Lower leg skin (tissue), 3 donors: Measurements from ENCODE around the gene MLH1.

Experiments used
- POLR2A ChIP-seq, 2 donors: fragments of 450-650 bp; IDR thresholded peaks; one replicate each; pipeline ENCODE4 v1.6.1; 2016 to 2017; ENCODE audit warnings: antibody characterized with exemption in 2 of 2, mild to moderate bottlenecking in 1 of 2, moderate library complexity in 1 of 2
- TF ChIP-seq, protein P1 (sequence below), 3 donors: fragments of 450-650 bp; IDR thresholded peaks; one replicate each; pipeline ENCODE4 v1.5.1; 2016; ENCODE audit warnings: antibody characterized with exemption in 3 of 3, mild to moderate bottlenecking in 3 of 3, moderate library complexity in 2 of 3

DNA sequence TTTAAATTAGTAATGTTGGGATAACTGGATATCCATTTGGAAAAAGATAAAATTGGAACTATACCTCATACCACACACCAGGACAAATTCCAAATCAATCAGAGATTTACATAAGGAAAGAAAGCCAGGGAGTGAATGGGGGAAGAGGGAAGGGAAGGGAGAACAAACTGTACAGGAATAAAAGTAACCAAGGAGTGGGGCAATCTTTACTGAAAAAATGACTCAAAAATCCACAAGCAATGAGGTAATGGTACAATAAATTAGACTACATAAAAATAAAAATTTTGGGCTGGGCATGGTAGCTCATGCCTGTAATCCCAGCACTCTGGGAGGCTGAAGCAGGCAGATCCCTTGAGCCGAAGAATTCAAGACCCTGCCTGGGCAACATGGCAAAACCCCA, 82.6 kb downstream of the MLH1 start:
- TF ChIP-seq, protein P1, sequence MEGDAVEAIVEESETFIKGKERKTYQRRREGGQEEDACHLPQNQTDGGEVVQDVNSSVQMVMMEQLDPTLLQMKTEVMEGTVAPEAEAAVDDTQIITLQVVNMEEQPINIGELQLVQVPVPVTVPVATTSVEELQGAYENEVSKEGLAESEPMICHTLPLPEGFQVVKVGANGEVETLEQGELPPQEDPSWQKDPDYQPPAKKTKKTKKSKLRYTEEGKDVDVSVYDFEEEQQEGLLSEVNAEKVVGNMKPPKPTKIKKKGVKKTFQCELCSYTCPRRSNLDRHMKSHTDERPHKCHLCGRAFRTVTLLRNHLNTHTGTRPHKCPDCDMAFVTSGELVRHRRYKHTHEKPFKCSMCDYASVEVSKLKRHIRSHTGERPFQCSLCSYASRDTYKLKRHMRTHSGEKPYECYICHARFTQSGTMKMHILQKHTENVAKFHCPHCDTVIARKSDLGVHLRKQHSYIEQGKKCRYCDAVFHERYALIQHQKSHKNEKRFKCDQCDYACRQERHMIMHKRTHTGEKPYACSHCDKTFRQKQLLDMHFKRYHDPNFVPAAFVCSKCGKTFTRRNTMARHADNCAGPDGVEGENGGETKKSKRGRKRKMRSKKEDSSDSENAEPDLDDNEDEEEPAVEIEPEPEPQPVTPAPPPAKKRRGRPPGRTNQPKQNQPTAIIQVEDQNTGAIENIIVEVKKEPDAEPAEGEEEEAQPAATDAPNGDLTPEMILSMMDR (IDR thresholded peaks at IDR 0.05): no peak
- TF ChIP-seq POLR2A (IDR thresholded peaks at IDR 0.05): no peak
